ENCODE results near the gene TSPAN3.

DNA sequence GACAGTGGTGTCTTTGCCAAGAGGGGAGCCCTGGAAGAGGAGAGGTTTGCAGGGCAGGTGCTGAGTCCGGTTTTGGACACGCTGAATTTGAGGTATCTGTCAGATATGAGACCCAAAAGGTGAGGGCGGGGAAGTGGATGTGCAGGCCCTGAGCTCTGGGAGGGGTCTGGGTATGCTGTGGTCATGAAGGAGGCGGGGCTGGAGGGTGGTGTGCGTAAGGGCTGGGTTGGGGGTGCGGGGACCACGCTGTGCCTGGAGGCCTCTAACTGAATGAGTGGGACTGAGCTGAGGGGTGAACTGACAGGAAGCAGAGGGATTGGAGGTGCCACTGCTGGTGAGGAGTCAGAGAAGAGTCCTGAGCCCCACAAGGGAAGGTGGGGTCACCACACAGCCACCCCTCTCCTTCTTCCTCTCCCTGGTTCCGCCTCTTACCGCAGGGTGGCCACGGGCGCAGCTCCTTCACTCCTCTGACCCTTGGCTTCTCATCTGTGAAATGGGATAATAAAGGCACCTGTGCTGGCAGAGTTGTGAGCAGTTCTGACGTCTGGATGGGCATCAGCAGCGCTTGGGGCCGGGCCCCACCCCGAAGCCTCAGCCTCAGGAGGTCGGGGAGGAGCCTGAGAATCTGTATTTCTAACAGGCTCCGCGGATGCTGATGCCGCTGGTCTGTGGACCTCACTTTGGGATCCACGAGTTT is 47.2 kb downstream of the TSPAN3 start:
- TF ChIP-seq EP300 (IDR thresholded peaks at IDR 0.05) (no peak), POLR2A (IDR thresholded peaks at IDR 0.05) (no peak)
- TF ChIP-seq, protein P1, sequence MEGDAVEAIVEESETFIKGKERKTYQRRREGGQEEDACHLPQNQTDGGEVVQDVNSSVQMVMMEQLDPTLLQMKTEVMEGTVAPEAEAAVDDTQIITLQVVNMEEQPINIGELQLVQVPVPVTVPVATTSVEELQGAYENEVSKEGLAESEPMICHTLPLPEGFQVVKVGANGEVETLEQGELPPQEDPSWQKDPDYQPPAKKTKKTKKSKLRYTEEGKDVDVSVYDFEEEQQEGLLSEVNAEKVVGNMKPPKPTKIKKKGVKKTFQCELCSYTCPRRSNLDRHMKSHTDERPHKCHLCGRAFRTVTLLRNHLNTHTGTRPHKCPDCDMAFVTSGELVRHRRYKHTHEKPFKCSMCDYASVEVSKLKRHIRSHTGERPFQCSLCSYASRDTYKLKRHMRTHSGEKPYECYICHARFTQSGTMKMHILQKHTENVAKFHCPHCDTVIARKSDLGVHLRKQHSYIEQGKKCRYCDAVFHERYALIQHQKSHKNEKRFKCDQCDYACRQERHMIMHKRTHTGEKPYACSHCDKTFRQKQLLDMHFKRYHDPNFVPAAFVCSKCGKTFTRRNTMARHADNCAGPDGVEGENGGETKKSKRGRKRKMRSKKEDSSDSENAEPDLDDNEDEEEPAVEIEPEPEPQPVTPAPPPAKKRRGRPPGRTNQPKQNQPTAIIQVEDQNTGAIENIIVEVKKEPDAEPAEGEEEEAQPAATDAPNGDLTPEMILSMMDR (IDR thresholded peaks at IDR 0.05), result no peak
